GM12874 (cell line): ENCODE measurements around the gene VN1R2.
"Not testable (repeated sequence)": the region's sequence is repeated elsewhere in the genome, so short reads cannot be mapped to it uniquely, and the experiment has no call there.

Source experiments
- CTCF ChIP-seq: IDR thresholded peaks from 2 replicates; pipeline ENCODE4 v1.5.1; 2011; ENCODE audit warnings: low read depth, mild to moderate bottlenecking, control low read depth, low read length, moderate library complexity; ENCODE audit not compliant: insufficient read depth

VN1R2 gene, protein sequence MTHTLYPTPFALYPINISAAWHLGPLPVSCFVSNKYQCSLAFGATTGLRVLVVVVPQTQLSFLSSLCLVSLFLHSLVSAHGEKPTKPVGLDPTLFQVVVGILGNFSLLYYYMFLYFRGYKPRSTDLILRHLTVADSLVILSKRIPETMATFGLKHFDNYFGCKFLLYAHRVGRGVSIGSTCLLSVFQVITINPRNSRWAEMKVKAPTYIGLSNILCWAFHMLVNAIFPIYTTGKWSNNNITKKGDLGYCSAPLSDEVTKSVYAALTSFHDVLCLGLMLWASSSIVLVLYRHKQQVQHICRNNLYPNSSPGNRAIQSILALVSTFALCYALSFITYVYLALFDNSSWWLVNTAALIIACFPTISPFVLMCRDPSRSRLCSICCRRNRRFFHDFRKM

DNA sequence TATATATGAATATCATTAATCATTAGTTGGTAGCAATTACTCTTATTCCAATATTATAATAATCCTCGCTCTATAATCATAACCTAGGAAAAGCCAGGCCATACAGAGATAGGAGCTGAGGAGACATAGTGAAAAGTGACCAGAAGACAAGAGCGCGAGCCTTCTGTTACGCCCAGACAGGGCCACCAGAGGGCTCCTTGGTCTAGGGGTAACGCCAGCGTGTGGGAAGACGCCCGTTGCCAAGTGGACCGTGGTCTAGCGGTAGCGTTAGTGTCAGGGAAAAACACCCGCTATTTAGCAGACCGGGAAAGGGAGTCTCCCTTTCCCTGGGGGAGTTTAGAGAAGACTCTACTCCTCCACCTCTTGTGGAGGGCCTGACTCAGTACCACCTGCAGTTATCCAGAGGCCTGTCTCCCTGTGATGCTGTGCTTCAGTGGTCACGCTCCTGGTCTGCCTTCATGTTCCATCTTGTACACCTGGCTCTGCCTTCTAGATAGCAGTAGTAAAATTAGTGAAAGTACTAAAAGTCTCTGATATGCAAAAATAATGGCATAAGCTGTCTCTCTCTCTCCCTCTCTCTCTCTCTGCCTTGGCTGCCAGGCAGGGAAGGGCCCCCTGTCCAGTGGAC is at the start of gene VN1R2:
Gene VN1R2, plus strand, starts transcription at position 578 of the 628 bp plus-strand sequence. CDS start 84 bp downstream, outside the sequence.
- not testable (repeated sequence) for TF ChIP-seq CTCF

- no peak for TF ChIP-seq CTCF
Observed at GRCh38 chr19:53212703-53213320, 45.3 kb upstream of the VN1R2 start.

DNA sequence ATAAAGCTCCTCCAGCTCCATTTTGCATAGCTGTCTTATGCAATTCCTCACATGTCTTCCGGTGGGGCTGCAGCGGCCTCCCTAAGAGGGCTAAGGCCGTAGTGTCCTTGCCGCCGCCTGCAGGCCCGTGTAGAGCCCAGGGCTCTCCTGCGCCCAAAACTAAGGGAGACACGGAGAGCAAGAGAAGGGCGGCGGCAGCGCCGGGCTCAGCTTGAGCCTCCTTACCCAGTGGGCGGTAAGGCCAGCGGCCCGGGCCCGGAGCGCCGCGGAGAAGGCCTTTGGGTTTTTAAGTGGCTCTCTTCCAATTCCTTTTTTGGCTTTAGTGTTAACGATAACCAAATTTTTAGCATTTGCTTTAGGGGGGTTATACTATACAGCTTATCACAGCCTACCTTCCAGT is 33.5 kb upstream of the VN1R2 start:
- TF ChIP-seq CTCF: no peak

- no peak for TF ChIP-seq CTCF
Observed at GRCh38 chr19:53237114-53237777, 20.8 kb upstream of the VN1R2 start.

GRCh38 chr19:53246498-53246897 is 11.6 kb upstream of the VN1R2 start:
- no peak for TF ChIP-seq CTCF

DNA sequence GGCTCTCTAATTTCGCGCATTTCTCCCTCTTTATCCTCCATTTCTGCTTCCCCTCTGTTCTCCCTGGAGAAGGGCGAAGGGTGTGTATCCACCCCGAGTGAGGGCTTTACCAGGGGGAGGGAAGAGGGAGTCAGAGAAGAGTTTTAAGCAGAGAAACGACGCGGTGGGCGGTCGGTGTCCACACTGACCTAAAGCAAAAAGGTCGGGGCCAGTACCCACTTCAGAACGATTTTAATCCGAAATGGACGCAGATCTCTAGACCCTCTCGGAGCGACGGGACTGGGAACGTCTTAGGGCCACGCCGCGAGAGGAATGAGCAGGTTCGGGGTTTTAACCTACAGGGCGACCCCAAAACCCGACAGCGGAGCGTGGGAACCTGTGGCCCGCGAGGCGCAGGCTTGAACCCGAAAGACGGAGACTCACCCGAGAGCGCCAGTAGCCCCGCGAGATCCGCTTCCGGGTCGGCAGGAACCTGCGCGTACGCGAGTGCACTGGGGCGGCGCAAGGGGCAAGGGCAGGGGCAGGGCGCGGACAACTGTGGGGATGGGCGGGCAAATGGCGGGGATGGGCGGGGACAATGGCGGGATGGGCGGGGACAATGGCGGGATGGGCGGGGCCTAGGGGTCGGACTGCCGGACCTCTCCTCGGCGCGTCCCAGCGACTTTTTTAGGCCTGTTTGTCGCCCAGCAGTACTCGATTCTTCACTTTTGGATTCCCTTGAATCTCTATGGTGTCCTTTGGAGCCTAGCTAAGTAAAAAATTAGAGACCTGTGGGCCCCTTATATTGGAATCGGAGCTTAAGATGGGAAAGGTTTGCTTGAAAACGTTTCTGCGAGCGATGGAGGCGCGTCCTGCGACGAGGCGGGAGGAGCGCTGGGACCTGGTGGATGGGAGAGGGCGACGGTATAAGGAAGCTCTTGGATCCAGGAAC is 3.4 kb upstream of the VN1R2 start, which contains the start of gene ZNF677:
Gene ZNF677, minus strand, starts transcription at position 463 of the 931 bp plus-strand sequence. CDS start 3,323 bp downstream, outside the sequence.
- TF ChIP-seq CTCF: no peak
